NCI-H2029 (cell line): ENCODE results near the gene IGF2BP2.
"Not testable (repeated sequence)": the region's sequence is repeated elsewhere in the genome, so short reads cannot be mapped to it uniquely, and the experiment has no call there.

Experiments
- DNase-seq: peaks from one replicate; lab custom pipeline; 2025; lab: John Stamatoyannopoulos, UW

IGF2BP2 gene

GRCh38 chr3:185837414-185837813, 12.6 kb upstream of the IGF2BP2 start:
- DNase-seq, result no peak

- no peak for DNase-seq
Measured at GRCh38 chr3:185831990-185832389, 7.1 kb upstream of the IGF2BP2 start.

- DNase-seq, result no peak
Measured at GRCh38 chr3:185831195-185831594, 6.4 kb upstream of the IGF2BP2 start.

- no peak for DNase-seq
Measured at GRCh38 chr3:185830018-185830797, 5.4 kb upstream of the IGF2BP2 start.

GRCh38 chr3:185828755-185829154, 3.9 kb upstream of the IGF2BP2 start:
- no peak for DNase-seq

- no peak for DNase-seq
Measured at GRCh38 chr3:185827595-185828344, 2.9 kb upstream of the IGF2BP2 start.

- no peak for DNase-seq
Measured at GRCh38 chr3:185825639-185826481, 1.0 kb upstream of the IGF2BP2 start.

- no peak for DNase-seq
Measured at GRCh38 chr3:185824051-185825005, 514 bp downstream of the IGF2BP2 start.

GRCh38 chr3:185823078-185824044, 1.5 kb downstream of the IGF2BP2 start:
- no peak for DNase-seq

- no peak for DNase-seq
Measured at GRCh38 chr3:185822221-185823000, 2.4 kb downstream of the IGF2BP2 start.

- no peak for DNase-seq
Measured at GRCh38 chr3:185820973-185821758, 3.7 kb downstream of the IGF2BP2 start.

GRCh38 chr3:185818267-185818875, 6.5 kb downstream of the IGF2BP2 start:
- DNase-seq, result no peak

- no peak for DNase-seq
Measured at GRCh38 chr3:185815391-185816282, 9.2 kb downstream of the IGF2BP2 start.

- no peak for DNase-seq
Measured at GRCh38 chr3:185813691-185814215, 11.1 kb downstream of the IGF2BP2 start.

GRCh38 chr3:185813205-185813604, 11.6 kb downstream of the IGF2BP2 start:
- DNase-seq, result no peak

GRCh38 chr3:185807445-185808068, 17.3 kb downstream of the IGF2BP2 start:
- no peak for DNase-seq

- not testable (repeated sequence) for DNase-seq
Measured at GRCh38 chr3:185798831-185799110, 26.1 kb downstream of the IGF2BP2 start.
